ENCODE results near the gene FLYWCH2.

GRCh38 chr16:2946649-2947048 is 63.6 kb downstream of the FLYWCH2 start:
- TF ChIP-seq CTCF (IDR thresholded peaks at IDR 0.05; ENCODE audit: insufficient read depth, low read length, poor library complexity, severe bottlenecking): no peak
- TF ChIP-seq EZH2phosphoT487 (conservative IDR thresholded peaks at IDR 0.05; ENCODE audit: low read length): no peak
